ENCODE measurements around the gene RNPEPL1. TPM values are rescaled to one million over a fixed set of nuclear protein-coding genes. Genes with fewer than 3 reads are reported as not detected.
"Not testable (repeated sequence)": the region's sequence is repeated elsewhere in the genome, so short reads cannot be mapped to it uniquely, and the experiment has no call there.

The RNPEPL1 gene
- total RNA-seq, 1 donor from 2014 or later = 74.1 TPM

- DNase-seq (ENCODE audit: low read depth) = no peak
These were observed 30.1 kb upstream of the RNPEPL1 start for GRCh38 chr2:240538031-240538780.

DNA sequence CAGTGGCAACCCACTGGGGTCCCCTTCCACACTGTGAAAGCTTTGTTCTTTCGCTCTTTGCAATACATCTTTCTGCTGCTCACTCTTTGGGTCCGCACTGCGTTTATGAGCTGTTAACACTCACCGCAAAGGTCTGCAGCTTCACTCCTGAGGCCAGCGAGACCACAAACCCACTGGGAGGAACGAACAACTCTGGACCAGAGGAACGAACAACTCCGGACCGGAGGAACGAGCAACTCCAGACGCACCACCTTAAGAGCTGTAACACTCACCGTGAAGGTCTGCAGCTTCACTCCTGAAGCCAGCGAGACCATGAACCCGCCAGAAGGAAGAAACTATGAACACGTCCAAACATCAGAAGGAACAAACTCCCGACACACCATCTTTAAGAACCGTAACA, 29.2 kb upstream of the RNPEPL1 start:
- DNase-seq (ENCODE audit: low read depth) = not testable (repeated sequence)

GRCh38 chr2:240539906-240540305, 28.4 kb upstream of the RNPEPL1 start:
- no peak for DNase-seq (ENCODE audit: low read depth)

DNA sequence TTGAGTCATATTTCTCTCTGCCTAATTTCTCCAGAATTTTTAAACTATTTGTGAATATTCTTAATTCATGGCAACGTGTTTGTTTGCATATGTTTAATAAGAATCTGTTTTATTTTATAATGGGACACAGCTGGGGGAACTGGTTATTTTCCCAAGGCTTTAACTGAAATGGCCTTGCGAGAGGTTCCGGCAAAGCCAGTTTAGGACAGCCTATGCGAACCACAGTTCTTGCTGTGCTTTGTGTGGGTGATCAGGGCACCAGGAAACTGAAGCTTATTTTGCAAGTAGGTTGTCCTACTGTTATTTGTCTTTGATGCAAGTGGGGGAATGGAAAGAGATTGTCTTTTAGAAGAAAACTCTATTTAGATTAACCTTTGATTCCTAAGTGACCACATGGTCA, 17.0 kb upstream of the RNPEPL1 start:
- DNase-seq (ENCODE audit: low read depth) = no peak

DNA sequence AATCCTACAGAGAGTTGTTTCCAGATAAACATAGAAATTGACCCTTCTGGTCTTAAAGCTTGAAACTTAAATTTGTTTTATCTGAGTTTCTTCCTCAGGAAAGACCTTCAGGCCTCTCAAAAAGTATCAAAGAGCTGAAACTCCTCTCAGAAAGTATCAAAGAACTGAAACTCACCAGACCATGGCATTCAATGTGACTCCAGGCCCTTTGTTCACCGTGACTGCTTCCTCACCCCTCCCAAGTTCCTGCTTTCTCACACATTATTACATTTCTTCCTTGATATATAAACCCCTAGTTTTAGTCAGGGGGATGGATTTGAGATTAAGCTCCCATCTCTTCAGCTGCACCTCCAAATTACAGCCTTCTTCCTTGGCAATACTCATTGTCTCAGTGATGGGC, 16.5 kb upstream of the RNPEPL1 start:
- DNase-seq (ENCODE audit: low read depth) = peak; percentile 69

- DNase-seq (ENCODE audit: low read depth) = no peak
These were observed 14.3 kb upstream of the RNPEPL1 start for GRCh38 chr2:240553956-240554480.

GRCh38 chr2:240554767-240555493, 13.4 kb upstream of the RNPEPL1 start:
- no peak for DNase-seq (ENCODE audit: low read depth)

- DNase-seq (ENCODE audit: low read depth) = no peak
These were observed 12.6 kb upstream of the RNPEPL1 start for GRCh38 chr2:240555541-240556250.

GRCh38 chr2:240556553-240557100, 11.7 kb upstream of the RNPEPL1 start:
- DNase-seq (ENCODE audit: low read depth) = peak; percentile 37

DNA sequence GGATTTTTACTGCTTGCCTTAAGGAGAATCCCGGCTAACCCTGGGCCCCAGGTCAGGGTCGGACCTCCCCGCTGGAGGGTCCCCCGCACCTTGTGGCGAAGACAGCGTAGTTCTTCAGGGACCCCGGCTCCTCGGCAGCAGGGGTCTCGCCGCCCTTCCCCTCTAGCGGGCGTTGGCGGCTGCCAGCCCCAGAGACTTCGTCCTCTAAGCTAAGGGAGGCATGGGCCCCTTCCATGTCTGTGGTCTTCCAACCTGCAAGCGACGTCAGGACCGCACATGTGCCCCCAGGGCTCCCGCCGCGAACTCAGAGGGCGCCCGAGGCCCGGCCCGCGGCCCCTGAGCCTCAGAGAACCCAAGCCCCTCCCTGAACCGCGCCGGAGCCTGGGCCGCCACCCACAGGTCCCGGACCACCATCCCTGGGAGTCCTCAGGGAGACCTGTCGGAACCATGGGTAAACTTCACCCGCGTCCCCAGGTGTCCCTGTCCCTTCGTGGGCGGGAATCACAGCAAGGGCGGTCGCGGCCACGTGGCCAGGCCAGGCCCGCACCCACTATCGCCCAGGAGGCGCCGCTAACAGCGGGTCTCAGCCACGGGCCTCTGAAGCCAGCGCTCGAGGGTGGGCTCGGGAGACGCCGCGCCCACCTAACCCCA, 11.1 kb upstream of the RNPEPL1 start:
- no peak for DNase-seq (ENCODE audit: low read depth)

GRCh38 chr2:240557808-240558207, 10.5 kb upstream of the RNPEPL1 start, which contains the start of gene ANKMY1:
Gene ANKMY1, minus strand, starts transcription at chr2:240557988. Its CDS starts 653 bp downstream, at chr2:240557335.
- peak; percentile 46 for DNase-seq (ENCODE audit: low read depth)

GRCh38 chr2:240558236-240558761, 10.0 kb upstream of the RNPEPL1 start:
- DNase-seq (ENCODE audit: low read depth) = no peak

DNA sequence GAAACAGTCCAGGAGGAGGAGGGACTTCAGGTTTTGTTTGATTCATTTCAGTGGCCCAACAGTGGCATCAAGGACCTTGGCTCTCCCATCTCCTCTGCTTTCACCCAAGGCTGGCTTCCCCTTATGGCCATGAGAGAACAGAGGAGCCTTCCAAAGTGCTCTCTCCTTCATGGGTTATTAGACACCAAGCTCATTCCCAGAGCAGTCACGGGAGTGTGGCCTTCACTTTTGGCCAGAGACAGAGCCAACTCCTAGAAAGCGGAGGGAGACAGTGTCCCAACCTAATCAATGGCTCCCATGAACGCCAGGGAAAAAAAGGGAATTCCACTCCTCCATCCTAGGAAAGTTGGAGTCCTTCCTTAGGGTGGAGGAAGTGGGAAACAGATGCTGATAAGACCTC, 9.0 kb upstream of the RNPEPL1 start:
- DNase-seq (ENCODE audit: low read depth) = no peak

DNA sequence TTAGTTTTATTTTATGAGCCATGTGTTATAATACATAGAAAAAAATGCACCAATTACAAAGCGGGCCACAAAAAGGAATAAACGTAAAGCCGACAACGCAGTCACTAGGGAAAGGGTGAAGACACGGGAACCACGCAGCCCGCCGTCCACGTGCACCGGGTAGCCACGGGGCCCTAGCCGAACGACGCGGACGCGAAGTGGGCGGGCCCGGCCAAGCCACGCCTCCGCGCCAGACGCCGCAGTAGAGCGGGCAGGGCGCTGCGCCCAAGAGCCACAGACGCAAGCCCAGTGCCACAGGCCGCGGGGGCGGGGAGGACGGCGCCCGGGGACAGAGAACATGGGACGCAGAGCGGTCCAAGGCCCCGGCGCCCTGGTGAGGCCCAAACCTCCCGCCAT, 8.2 kb upstream of the RNPEPL1 start, which contains the start of gene DUSP28:
Gene DUSP28, plus strand, starts transcription at position 274 of the 396 bp plus-strand sequence. CDS start 328 bp downstream, outside the sequence.
- DNase-seq (ENCODE audit: low read depth) = peak; percentile 57

- peak; percentile 88 for DNase-seq (ENCODE audit: low read depth)
These were observed 7.6 kb upstream of the RNPEPL1 start for GRCh38 chr2:240560480-240561324.

DNA sequence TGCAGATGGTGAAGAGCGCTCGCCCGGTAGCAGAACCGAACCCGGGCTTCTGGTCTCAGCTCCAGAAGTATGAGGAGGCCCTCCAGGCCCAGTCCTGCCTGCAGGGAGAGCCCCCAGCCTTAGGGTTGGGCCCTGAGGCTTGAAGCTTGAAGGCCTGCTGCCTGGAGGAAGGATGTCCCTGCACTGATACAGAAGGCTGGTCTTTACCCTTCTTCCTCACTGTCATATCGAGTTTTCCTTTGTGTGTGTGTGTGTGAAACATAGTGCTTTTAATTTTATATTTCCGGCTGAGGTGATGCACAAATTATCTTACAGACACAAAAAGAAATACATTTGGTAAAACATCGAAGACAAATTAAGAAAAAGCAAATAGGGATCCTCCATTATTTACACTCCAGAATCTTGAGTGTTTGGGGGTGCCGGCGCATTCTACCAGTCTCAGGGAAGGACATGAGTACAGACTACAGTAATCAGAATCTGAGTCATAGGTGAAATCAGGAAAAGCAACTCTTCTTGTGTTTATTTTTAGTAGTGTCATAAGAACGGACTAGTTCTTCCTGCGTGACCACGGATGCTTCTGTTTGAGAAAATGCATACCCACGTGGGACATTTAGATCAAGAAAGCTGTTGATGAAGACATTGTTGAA, 6.8 kb upstream of the RNPEPL1 start:
- DNase-seq (ENCODE audit: low read depth) = peak; percentile 54

DNA sequence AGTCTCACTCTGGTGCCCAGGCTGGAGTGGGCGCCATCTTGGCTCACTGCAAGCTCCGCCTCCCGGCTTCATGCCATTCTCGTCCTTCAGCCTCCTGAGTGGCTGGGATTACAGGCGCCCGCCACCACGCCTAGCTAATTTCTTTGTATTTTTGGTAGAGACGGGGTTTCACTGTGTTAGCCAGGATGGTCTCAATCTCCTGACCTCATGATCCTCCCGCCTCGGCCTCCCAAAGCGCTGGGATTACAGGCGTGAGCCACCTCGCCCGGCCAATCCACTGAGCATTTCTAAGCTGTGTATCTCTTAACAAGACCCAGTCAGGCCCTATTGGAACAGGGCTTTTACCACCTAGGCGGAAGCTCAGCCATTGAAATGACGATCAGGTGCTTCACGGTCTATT, 5.1 kb upstream of the RNPEPL1 start:
- DNase-seq (ENCODE audit: low read depth) = not testable (repeated sequence)

GRCh38 chr2:240563951-240564560, 4.2 kb upstream of the RNPEPL1 start:
- no peak for DNase-seq (ENCODE audit: low read depth)

Data from renal cortical epithelial cell (primary cell).